ENCODE data around the gene SUGP1. TPM values are rescaled to one million over a fixed set of nuclear protein-coding genes. Genes with fewer than 3 reads are reported as not detected.

SUGP1 gene
- total RNA-seq, 4 donors from 2014 or later = 29.7 to 51.0 (median 39.8) TPM

- DNase-seq (peak; percentile 32 to 76), ATAC-seq (peak; percentile 85 to 88)
- in situ Hi-C loops (cut with MboI; ENCODE audit: low sequenced_read_pairs in 4 of 4) (loop anchor here in 1 of 4 donors (5.0 kb wide), 1 partner anchor 131 kb away; no protein-coding TSS in a partner anchor), intact Hi-C loops (cut with DNase I; ENCODE audit: low total_unique reads) (no loop called here)
- Histone ChIP-seq H3K36me3 (peaks cover 0 to 14% of the 10 kb centered on the region in 2 donors), H3K4me3 (no peak overlapping the region), H3K4me1 (no peaks in the 10 kb centered on the region), H3K27ac (peak overlapping the region in 1 of 4 donors; percentile 32), H3K27me3 (no peaks in the 10 kb centered on the region), H3K9me3 (no peaks in the 10 kb centered on the region)
- TF ChIP-seq POLR2A (IDR thresholded peaks at IDR 0.05) = no peak
- TF ChIP-seq, protein P1, sequence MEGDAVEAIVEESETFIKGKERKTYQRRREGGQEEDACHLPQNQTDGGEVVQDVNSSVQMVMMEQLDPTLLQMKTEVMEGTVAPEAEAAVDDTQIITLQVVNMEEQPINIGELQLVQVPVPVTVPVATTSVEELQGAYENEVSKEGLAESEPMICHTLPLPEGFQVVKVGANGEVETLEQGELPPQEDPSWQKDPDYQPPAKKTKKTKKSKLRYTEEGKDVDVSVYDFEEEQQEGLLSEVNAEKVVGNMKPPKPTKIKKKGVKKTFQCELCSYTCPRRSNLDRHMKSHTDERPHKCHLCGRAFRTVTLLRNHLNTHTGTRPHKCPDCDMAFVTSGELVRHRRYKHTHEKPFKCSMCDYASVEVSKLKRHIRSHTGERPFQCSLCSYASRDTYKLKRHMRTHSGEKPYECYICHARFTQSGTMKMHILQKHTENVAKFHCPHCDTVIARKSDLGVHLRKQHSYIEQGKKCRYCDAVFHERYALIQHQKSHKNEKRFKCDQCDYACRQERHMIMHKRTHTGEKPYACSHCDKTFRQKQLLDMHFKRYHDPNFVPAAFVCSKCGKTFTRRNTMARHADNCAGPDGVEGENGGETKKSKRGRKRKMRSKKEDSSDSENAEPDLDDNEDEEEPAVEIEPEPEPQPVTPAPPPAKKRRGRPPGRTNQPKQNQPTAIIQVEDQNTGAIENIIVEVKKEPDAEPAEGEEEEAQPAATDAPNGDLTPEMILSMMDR (IDR thresholded peaks at IDR 0.05 in 4 of 5, conservative IDR thresholded peaks at IDR 0.05 in 1 of 5) = peak; percentile 64 to 79 (median 78)
Observed at GRCh38 chr19:19361075-19361594, 40.8 kb upstream of the SUGP1 start.

GRCh38 chr19:19356901-19357566 lies 36.7 kb upstream of the SUGP1 start:
- ATAC-seq = no peak
- in situ Hi-C loops (cut with MboI; ENCODE audit: low sequenced_read_pairs in 4 of 4) (no loop called here), intact Hi-C loops (cut with DNase I; ENCODE audit: low total_unique reads) (no loop called here)
- Histone ChIP-seq H3K27ac (no peak overlapping the region), H3K4me3 (no peak overlapping the region), H3K27me3 (no peaks in the 10 kb centered on the region), H3K9me3 (no peaks in the 10 kb centered on the region), H3K36me3 (peaks cover 0 to 55% of the 10 kb centered on the region in 2 donors), H3K4me1 (no peaks in the 10 kb centered on the region)
- no peak for DNase-seq
- TF ChIP-seq, protein P1 (IDR thresholded peaks at IDR 0.05 in 4 of 5, conservative IDR thresholded peaks at IDR 0.05 in 1 of 5) = no peak
- TF ChIP-seq POLR2A (IDR thresholded peaks at IDR 0.05) = no peak

DNA sequence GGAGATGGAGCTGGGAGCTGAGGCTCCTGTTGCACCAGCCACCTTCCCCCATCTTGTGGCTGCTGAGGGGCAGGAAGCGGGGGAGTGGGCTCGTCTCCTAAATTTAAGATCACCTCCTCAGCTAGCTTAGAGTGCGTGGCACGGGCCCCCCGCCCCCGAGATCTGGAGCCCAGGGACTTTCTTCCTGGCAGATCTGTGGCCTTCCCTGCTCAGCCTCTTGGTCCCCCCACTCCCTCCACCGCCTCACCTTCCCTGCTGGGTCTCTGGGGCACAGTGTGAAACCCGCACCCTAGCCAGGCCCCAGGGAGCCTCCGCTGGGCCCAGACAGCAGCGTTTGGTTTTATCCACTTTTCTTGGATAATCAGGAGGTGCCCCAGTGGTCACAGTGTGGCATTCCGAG lies 36.2 kb upstream of the SUGP1 start:
- intact Hi-C loops (cut with DNase I; ENCODE audit: low total_unique reads) = no loop called here
- in situ Hi-C loops (cut with MboI; ENCODE audit: low sequenced_read_pairs in 4 of 4) = no loop called here
- TF ChIP-seq POLR2A (IDR thresholded peaks at IDR 0.05) = no peak
- TF ChIP-seq, protein P1 (IDR thresholded peaks at IDR 0.05 in 4 of 5, conservative IDR thresholded peaks at IDR 0.05 in 1 of 5) = no peak
- H3K36me3 ChIP-seq = peaks cover 0 to 61% of the 10 kb centered on the region in 2 donors
- H3K4me1 ChIP-seq = no peaks in the 10 kb centered on the region
- no peak for DNase-seq
- no peaks in the 10 kb centered on the region for H3K9me3 ChIP-seq
- H3K27ac ChIP-seq = no peak overlapping the region
- no peak overlapping the region for H3K4me3 ChIP-seq
- ATAC-seq = no peak
- H3K27me3 ChIP-seq = no peaks in the 10 kb centered on the region

DNA sequence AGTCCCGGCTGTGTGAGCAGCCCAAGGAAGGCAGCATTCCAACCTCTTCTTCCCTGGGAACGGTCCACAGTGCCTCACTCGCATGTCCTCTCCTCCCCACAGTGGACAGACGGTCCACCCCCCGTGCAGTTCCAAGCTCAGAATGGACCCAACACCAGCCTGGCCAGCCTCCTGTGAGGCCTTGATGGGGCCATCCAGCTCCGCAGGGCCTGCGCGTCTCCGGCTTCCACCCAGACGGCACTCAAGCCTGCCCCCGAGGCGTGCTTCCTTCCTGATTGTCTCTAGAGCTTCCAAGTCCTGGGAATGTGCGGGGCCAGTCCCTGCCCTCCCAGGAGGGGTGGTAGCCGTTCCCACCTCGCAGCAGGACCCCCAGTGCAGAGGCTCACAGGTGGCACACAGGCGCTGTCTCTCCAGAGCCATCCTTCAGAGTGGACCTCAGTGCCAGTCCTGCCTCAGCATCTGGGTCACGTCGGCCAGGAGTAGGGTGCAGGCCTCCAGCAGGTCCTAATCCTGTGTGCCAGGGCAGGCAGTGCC lies 35.4 kb upstream of the SUGP1 start:
- Histone ChIP-seq H3K9me3 (no peaks in the 10 kb centered on the region), H3K27ac (no peak overlapping the region), H3K27me3 (no peaks in the 10 kb centered on the region), H3K36me3 (peaks cover 0 to 68% of the 10 kb centered on the region in 2 donors), H3K4me1 (no peaks in the 10 kb centered on the region), H3K4me3 (no peak overlapping the region)
- in situ Hi-C loops (cut with MboI; ENCODE audit: low sequenced_read_pairs in 4 of 4) = no loop called here
- DNase-seq (no peak), ATAC-seq (no peak)
- TF ChIP-seq, protein P1 (IDR thresholded peaks at IDR 0.05 in 4 of 5, conservative IDR thresholded peaks at IDR 0.05 in 1 of 5) = no peak
- TF ChIP-seq POLR2A (IDR thresholded peaks at IDR 0.05) = no peak
- intact Hi-C loops (cut with DNase I; ENCODE audit: low total_unique reads) = no loop called here
